Activated effector memory CD4-positive, alpha-beta T cell treated with Interleukin-2 at 50 U/mL for 16 hours (primary cell): ENCODE data around the gene GALR2.
"Not testable (repeated sequence)": the region's sequence is repeated elsewhere in the genome, so short reads cannot be mapped to it uniquely, and the experiment has no call there.

Experiments used
- DNase-seq: peaks from one replicate; pipeline ENCODE4 v3.0.0-alpha.2; 2020

The GALR2 gene

DNA sequence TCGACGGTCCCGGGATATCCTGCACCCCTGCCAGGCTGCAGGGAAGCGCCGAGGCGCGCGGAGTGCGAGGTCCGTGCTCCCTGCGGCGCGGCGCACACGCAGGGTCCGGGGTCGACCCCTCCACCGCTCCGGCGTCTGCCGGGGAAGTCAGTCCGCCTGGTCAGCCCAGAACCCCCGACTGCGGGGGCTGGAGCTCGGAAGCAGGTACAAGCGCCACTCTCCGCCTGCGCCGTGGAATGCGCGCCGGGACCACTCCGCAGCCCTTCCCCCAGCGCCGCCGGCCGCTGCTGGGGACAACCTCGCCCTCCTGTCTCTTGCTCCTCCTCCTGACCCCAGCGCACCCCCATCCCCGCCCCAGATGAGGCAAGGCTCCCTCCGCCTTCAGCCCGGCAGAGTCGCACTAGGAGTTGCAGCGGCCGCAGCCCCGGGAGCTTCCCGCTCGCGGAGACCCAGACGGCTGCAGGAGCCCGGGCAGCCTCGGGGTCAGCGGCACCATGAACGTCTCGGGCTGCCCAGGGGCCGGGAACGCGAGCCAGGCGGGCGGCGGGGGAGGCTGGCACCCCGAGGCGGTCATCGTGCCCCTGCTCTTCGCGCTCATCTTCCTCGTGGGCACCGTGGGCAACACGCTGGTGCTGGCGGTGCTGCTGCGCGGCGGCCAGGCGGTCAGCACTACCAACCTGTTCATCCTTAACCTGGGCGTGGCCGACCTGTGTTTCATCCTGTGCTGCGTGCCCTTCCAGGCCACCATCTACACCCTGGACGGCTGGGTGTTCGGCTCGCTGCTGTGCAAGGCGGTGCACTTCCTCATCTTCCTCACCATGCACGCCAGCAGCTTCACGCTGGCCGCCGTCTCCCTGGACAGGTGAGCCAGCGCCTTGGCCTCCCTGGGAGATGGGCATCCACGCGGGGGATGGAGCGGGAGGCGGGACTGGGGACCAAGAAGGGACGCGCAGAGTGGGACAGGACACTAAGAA, at the start of gene GALR2:
GALR2 (plus strand) TSS at position 392 of the 974 bp plus-strand sequence; CDS start at position 495, 103 bp downstream.
- no peak for DNase-seq

- no peak for DNase-seq
These were observed 49.3 kb upstream of the GALR2 start for GRCh38 chr17:76025294-76025693.

DNA sequence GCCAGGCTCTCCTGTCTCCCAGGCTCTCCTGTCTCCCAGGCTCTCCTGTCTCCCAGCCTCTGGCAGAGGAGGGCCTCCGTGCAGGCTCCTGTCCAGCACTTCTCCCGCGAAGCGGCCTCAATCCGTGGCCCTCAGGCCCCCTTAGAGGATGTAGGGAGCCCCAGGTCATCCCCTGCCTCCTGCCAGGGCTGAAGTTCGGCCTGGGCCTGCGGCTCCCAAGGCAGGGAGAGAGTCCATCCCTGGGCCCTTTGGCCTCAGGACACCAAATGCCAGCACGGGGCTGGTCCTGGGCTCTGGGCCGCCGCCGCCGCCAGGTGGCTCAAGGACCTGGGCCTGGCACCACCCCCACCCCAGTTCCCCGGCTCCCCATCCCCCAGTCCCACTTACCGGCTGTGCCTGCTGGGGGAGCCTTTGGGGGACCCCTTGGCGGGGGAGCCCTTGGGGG, 47.8 kb upstream of the GALR2 start:
- DNase-seq = no peak

- DNase-seq = no peak
These were observed 47.3 kb upstream of the GALR2 start, which contains the start of gene EVPL for GRCh38 chr17:76027159-76027839. Gene EVPL, minus strand, starts transcription at chr17:76027306. Its CDS starts 108 bp downstream, at chr17:76027198.

DNA sequence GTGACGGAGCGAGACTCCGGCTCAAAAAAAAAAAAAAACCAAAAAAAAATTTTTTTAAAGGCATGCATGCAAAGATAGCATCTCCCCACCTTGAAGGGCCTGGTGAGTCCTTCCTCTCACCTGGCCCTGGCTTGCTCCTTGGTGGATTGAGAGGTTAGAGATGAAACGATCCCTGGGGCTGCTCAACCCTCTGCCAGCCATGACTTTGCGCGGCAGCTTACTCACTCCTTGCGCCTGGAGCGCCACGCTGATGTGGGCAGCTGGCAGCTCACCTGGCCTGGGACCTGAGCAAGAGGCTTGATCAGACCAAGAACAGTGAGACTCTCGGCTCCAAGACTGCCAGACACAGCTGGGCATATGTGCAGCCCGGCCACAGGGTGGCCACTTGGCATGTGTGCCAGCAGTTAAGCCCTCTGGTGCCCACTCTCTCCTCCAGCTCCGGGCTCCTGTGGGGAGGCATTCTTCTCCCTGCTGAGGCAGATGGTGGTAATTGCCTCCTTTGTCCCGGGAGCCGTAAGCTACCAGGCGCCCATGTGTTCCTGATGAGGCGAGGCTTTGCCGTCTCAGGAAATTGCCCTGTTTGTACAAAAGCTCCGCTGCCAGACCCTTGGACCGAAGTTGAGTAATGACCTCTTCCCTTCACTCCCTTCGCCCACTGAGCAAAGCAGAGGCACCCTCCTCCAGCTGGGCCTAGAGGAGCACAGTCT, 42.4 kb upstream of the GALR2 start:
- DNase-seq = no peak

- no peak for DNase-seq
These were observed 41.8 kb upstream of the GALR2 start for GRCh38 chr17:76032780-76033108.

- DNase-seq = no peak
These were observed 41.4 kb upstream of the GALR2 start for GRCh38 chr17:76033139-76033538.

DNA sequence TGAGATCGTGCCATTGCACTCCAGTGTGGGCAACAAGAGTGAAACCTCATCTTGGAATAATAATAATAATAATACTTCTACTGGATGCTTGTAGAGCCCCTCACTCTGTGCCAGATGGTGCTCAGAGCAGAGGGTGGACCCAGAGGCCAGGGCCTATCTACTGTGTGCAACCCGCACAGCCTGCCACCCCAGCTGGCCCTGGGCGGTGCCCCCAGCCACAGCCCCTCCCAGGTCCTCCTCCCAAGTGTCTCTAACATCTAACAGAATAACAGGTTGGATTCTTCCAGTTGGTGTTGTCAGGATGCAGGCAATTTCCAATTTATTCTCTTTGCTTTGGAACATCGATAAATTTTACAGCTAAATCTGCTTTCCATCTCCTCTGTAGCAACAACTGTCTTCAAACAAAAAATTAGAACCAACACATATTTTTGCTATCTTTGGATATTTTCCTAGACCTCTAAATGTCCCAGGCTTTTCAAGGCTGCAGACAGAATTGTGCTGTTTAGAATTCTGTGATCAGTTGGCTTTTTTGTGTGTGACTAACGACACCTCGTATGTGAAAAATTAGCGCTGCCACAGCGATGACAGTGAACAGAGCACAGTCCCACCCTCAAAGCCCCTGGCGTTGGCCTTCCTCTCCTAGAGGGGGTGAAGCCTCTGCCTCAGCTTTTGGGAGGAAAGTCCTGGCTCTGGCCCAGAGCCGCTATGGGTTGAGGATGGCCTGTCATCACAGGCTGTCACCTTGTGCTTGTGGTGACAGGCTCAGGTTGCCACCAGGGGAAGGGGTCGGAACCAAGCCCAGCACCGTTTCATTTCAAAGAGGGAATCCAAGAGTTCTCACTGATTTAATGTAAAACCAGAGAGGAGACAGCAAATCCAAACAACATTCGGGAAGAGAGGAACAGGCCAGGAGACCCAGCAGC, 39.9 kb upstream of the GALR2 start:
- no peak for DNase-seq

DNA sequence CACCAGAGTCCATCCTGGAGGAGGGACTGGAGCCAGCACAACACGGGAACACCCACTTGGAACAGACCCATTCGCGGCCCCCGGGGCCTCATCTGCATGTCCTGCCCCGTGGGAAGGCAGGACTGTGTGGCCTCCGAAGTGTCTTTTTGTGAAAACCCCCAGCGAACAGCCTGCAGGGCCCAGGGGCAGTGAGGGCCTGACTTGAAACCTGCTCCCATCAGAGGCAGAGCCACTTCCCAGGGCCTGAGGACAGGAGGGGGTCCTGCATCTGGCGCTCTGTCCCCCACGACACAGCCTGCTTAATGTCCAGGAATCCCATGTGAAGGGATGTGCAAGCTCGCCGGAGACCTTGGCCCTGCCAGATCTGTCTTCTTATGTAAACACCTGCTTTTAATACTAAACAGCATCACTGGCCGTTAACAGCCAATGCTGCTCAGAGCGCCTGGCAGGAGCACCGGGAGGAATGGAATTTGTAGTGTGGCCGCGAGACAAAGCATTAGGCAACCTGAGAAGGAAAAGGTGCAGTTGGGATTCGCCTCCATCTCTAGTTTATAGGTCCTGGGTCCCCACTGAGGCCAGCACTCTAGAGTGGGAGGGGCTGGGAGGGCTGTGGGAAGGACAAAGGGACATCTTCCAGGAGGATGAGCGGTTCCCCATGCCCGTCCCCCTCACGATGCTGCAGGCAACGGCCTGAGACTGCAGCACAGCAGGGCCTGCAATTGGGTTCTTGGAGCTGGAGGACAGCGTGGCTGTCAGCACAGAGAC, 37.9 kb upstream of the GALR2 start:
- no peak for DNase-seq

GRCh38 chr17:76038050-76038449, 36.5 kb upstream of the GALR2 start:
- DNase-seq = no peak

DNA sequence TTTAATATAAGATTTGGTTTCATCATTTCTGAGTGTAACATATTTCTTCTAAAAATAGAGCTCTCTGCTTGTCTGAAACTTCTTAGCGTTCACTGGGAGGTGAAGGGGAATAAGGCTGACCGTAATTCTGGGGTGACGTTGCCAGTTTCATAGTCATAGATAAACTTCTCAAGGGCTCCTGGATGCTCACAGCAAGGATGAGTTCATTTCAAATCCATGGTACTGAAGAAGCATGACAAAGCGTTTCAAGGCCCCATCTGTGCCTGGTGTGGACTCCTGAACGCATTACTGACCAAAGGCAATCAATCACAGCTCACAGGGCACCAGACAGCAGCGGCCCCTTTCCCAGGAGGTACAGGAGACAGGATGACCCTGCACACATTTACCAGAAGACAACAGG, 35.5 kb upstream of the GALR2 start:
- no peak for DNase-seq

GRCh38 chr17:76040376-76040775, 34.2 kb upstream of the GALR2 start:
- DNase-seq = no peak

DNA sequence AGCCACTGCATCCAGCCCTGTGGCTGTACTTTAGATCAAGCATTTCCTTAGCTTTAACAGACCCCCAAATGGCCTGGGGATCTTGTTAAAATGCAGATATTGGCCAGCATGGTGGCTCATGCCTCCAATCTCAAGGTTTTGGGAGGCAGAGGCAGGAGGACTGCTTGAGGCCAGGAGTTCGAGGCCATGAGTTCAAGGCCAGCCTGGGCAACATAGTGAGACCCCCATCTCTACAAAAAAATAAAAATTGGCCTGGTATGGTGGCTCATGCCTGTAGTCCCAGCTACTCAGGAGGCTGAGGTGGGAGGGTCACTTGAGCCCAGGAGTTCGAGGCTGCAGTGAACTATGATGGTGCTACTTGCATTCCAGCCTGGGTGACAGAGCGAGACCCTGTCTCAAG, 31.7 kb upstream of the GALR2 start:
- not testable (repeated sequence) for DNase-seq

DNA sequence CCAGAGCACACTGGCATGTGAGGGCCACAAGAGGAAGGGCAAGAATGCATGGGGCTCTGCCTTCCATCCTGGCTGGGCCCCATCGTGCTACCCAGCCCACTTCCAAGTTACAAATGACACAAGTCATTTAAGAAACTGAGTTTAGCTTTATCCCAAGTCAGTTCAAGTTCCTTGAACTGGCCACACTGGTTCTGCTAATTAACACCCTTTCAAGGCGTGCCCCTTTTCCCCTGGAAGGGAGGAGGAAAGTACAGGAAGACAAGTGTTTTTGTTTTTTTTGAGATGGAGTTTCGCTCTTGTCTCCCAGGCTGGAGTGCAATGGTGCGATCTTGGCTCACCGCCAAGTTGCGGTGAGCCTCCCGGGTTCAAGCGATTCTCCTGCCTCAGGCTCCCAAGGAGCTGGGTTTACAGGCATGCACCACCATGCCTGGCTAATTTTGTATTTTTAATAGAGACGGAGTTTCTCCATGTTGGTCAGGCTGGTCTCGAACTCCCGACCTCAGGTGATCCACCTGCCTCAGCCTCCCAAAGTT, 30.0 kb upstream of the GALR2 start:
- not testable (repeated sequence) for DNase-seq

- DNase-seq = no peak
These were observed 28.5 kb upstream of the GALR2 start for GRCh38 chr17:76046064-76046463.

DNA sequence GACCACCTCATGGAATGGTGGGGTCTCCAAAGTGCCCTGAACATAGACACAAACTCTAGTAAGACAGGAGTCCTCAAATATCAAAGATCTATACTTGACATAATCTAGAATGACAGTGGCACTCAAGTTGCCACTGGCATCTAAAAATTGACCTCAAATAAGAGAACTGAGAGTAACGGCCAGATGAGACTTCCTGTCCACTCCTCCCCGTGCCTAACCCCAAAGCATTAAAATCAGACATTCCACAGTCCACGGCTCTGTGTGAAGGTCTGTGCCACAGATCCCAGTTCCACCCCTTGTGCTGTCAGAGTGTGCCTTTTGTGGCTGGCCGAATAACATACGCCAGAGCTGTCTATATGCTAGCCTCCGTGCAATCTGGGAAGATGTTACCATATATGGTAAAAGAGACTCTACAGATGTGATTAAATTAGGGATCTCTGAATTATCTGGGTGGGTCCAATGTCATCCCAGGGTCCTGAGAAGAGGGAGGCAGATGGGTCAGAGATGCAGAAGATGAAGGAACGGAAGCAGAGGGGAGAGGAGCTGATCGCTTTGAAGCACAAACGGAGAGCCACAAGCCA, 26.5 kb upstream of the GALR2 start:
- no peak for DNase-seq

DNA sequence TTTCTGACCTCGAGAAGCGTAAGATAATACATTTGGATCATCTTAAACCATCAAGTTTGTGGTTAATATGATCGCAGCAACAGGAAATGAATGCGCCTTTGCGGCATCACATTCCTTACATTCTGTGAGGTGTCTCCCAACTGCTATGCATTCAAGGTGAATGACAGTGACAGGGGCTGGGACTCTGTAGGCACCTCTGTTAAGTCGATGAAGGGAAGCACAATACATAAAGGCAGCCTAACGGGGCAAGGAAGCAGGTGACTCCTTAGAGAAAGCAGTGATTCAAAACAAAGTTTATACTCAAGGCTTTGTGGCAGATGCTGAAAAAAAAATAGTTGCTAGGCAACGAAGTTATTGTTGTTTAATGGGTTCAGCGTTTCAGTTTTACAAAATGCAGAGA, 25.9 kb upstream of the GALR2 start:
- DNase-seq = no peak

DNA sequence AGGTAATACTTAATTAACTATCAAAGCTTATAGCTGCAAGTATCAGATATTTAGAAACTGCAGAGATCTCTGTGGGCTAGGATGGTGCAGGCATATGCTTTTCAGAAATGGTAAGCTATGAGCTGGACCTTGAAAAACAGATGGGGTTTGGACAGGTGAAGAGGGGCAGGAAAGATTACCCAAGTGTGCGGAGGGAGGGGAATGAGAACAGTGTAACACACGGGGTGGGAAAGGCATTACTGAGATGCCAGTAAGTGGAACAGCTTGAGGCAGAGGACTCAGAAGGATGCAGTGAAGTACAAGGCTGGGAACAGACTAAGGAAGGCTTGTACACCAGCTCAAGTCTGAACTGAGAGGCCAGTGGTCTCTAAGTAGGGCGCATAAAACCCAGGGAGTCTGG, 25.3 kb upstream of the GALR2 start:
- no peak for DNase-seq

- no peak for DNase-seq
These were observed 24.6 kb upstream of the GALR2 start for GRCh38 chr17:76049836-76050537.
